Right forelimb (tissue), 1 donor: ENCODE measurements around the gene CARD14.
"Not testable (repeated sequence)": the region's sequence is repeated elsewhere in the genome, so short reads cannot be mapped to it uniquely, and the experiment has no call there.

ENCODE experiments used
- DNase-seq: peaks from one replicate; pipeline ENCODE4 v3.0.0-alpha.2; 2018

The CARD14 gene

DNA sequence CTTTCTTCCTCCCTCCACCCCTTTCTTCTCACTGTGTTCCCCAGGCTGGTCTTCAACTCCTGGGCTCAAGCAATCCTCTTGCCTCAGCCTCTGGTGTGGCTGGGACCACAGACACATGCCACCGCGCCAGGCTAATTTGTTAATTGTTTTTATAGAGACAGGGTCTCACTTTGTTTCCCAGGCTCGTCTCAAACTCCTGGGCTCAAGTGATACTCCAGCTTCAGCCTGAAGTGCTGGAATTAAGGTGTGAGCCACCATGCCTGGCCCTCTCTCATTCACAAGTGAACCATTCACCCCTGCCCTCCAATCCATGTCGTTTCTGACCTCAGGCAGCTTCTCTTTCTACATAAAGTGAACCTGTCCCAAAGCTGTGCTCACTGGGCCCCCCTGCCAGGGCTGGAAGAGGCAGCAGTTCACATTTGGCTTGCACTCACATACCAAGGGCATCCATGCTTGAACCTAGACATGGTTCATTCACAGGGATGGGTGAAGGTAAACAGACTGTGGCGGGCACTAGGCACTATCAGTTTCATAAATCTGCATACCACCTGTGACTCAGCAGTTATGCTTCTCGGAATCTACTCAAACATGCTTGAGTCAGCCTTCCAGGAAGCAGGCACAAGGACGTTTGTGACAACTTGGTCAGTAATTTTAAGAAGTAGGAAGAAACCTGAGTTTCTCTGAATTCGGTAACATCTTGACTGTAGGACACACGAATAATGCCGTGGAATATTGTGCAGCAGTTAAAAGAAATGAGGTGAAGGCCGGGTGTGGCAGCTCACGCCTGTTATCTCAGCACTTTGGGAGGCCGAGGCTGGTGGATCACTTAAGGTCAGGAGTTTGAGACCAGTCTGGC, 84.8 kb downstream of the CARD14 start:
- no peak for DNase-seq

DNA sequence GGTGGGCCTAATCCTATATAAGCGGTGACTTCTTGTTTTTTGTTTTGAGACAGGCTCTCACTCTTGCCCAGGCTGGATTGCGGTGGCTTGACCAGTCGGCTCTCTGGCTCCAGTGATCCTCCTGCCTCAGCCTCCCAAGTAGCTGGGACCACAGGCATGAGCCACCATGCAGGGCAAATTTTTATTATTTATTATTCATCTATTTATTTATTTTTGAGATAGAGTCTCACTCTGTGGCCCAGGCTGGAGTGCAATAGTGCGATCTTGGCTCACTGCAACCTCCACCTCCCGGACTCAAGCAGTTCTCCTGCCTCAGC, 86.2 kb downstream of the CARD14 start:
- DNase-seq, result no peak

DNA sequence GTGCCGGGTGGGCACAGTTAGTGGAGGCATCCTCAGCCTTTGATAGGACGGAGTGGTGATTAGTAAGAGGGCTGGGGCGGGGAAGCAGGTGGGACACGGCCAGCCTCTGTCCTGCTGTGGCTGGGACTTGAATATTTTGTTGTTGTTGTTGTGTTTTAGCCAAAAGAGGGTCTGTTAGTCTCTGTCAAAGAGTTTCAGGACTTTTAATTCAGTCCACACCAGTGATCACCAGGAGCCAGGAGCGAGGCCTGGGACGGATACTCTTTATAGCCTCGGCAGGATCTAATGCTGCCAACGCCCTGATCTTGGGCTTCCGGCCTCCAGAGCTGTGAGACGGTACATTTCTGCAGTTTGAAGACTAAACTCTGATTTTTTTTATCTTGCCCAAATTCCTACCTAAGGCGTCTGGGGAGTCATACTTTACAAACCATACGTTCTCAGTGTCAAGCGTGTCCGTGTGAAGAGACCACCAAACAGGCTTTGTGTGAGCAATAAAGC, 87.9 kb downstream of the CARD14 start:
- DNase-seq, result no peak

DNA sequence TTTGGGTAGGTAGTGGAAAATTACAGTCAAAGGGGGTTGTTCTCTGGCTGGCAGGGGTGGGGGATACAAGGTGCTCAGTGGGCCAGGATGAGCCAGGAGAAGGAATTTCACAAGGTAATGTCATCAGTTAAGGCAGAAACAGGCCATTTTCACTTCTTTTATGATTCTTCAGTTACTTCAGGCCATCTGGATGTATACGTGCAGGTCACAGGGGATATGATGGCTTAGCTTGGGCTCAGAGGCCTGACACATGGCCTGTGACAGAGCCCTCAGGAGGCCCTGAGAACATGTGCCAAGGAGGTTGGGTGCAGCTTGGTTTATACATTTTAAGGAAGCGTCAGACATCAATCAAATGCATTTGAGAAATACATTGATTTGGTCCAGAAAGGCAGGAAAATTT, 88.5 kb downstream of the CARD14 start:
- not testable (repeated sequence) for DNase-seq
